H1 (cell line): ENCODE measurements around the gene IQSEC3.

ENCODE experiments used
- BRCA1 ChIP-seq: IDR thresholded peaks from 2 replicates; pipeline ENCODE4 v1.6.1; 2012; ENCODE audit warnings: low read depth, low read length, improper control_type of control experiment
- GABPA ChIP-seq: IDR thresholded peaks from 2 replicates; pipeline ENCODE4 v1.6.1; 2011; ENCODE audit warnings: mild to moderate bottlenecking, low read length, moderate library complexity, borderline replicate concordance; ENCODE audit not compliant: insufficient read depth
- GTF2F1 ChIP-seq: IDR thresholded peaks from 2 replicates; pipeline ENCODE4 v1.6.1; 2012; ENCODE audit warnings: low read depth, low read length, improper control_type of control experiment, borderline replicate concordance
- POLR2A ChIP-seq, 2 experiments: IDR thresholded peaks; 1 replicate in 1 of 2; 2 replicates in 1 of 2; pipeline ENCODE4 v1.6.1; 2011; ENCODE audit warnings: low read depth in 2 of 2, low read length in 2 of 2, mild to moderate bottlenecking in 2 of 2; ENCODE audit errors: control extremely low read depth in 1 of 2
- POLR2AphosphoS5 ChIP-seq: IDR thresholded peaks from 2 replicates; pipeline ENCODE4 v1.6.1; 2011; ENCODE audit warnings: low read depth, low read length
- RAD21 ChIP-seq, 2 experiments: IDR thresholded peaks in 1 of 2; conservative IDR thresholded peaks in 1 of 2; 2 replicates each; pipeline ENCODE4 v1.6.1; 2011; ENCODE audit warnings: low read depth in 2 of 2, low read length in 2 of 2, improper control_type of control experiment in 1 of 2, inconsistent platforms in 1 of 2, mild to moderate bottlenecking in 1 of 2, moderate library complexity in 1 of 2
- SAP30 ChIP-seq: fragments of 300-600 bp; sonication (generic); IDR thresholded peaks from 2 replicates; pipeline ENCODE4 v1.7.1; 2012; ENCODE audit warnings: low read length, moderate library complexity, mild to moderate bottlenecking, inconsistent platforms; ENCODE audit not compliant: insufficient read depth, insufficient replicate concordance
- ZNF274 ChIP-seq: IDR thresholded peaks from 2 replicates; pipeline ENCODE4 v1.7.0; 2012; ENCODE audit warnings: low read length, borderline replicate concordance; ENCODE audit errors: extremely low read depth
- TF ChIP-seq, protein P1 (sequence below), 3 experiments: IDR thresholded peaks; 1 replicate in 2 of 3; 2 replicates in 1 of 3; pipeline versions ENCODE4 v1.5.1 to v1.6.1; 2011; ENCODE audit warnings: low read length in 3 of 3, mild to moderate bottlenecking in 3 of 3, inconsistent platforms in 2 of 3, low read depth in 1 of 3, moderate library complexity in 1 of 3; ENCODE audit not compliant: insufficient read depth in 1 of 3; ENCODE audit errors: control extremely low read depth in 1 of 3

- TF ChIP-seq ZNF274 = no peak
- TF ChIP-seq, protein P1, sequence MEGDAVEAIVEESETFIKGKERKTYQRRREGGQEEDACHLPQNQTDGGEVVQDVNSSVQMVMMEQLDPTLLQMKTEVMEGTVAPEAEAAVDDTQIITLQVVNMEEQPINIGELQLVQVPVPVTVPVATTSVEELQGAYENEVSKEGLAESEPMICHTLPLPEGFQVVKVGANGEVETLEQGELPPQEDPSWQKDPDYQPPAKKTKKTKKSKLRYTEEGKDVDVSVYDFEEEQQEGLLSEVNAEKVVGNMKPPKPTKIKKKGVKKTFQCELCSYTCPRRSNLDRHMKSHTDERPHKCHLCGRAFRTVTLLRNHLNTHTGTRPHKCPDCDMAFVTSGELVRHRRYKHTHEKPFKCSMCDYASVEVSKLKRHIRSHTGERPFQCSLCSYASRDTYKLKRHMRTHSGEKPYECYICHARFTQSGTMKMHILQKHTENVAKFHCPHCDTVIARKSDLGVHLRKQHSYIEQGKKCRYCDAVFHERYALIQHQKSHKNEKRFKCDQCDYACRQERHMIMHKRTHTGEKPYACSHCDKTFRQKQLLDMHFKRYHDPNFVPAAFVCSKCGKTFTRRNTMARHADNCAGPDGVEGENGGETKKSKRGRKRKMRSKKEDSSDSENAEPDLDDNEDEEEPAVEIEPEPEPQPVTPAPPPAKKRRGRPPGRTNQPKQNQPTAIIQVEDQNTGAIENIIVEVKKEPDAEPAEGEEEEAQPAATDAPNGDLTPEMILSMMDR (IDR thresholded peaks at IDR 0.05; ENCODE audit: control extremely low read depth in 1 of 3, insufficient read depth in 1 of 3, low read depth in 1 of 3, low read length in 3 of 3) = no peak
- no peak for TF ChIP-seq POLR2AphosphoS5
- TF ChIP-seq GTF2F1 = no peak
- no peak for TF ChIP-seq BRCA1
- TF ChIP-seq GABPA = no peak
- TF ChIP-seq SAP30 = no peak
- TF ChIP-seq POLR2A (IDR thresholded peaks at IDR 0.05; ENCODE audit: control extremely low read depth in 1 of 2, low read depth in 2 of 2, low read length in 2 of 2) = no peak
- TF ChIP-seq RAD21 (IDR thresholded peaks at IDR 0.05 in 1 of 2, conservative IDR thresholded peaks at IDR 0.05 in 1 of 2; ENCODE audit: low read depth in 2 of 2, low read length in 2 of 2) = no peak
These were observed 55.1 kb downstream of the IQSEC3 start for GRCh38 chr12:121647-122046.
